ENCODE measurements around the gene FBXW7. TPM values are rescaled to one million over a fixed set of nuclear protein-coding genes. Genes with fewer than 3 reads are reported as not detected.

Gene FBXW7
- total RNA-seq, 1 experiment from 2014 or later = 27.1 TPM

DNA sequence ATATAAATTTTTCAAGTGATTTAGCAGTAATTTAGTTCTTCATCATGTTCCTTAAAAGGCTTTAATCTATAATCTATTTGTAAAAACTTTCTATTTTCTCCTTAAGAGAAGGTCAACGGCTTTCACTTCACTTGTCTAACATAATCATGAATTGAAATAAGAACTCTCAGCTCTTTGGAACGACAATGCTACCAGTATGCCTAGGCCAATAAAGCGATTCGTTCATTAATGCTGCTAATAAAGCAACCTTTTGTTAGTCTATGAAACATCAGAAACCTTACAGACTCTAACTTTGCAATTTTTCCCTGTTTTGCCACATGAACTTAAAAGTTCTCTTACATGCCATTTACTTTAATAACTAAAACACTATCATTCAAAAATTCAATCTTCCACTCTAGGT lies 47.6 kb downstream of the FBXW7 start:
- TF ChIP-seq CTCF (conservative IDR thresholded peaks at IDR 0.05) = no peak
- Histone ChIP-seq H3K79me2 (ENCODE audit: insufficient read depth, low read length) (no peaks in the 10 kb centered on the region; the same call in 1 of the 2 replicates), H3K9me3 (ENCODE audit: control insufficient read depth, low read depth, low read length) (no peaks in the 10 kb centered on the region), H4K91ac (ENCODE audit: insufficient read length, low read depth, low read length) (no peak overlapping the region), H4K8ac (replicated peaks; ENCODE audit: insufficient read length, low read depth, low read length) (no peak overlapping the region), H4K20me1 (ENCODE audit: control insufficient read depth, insufficient read depth, insufficient read length) (no peaks in the 10 kb centered on the region), H3K4me2 (ENCODE audit: insufficient read depth, insufficient read length, low read length) (no peak overlapping the region), H4K5ac (ENCODE audit: insufficient read length, low read depth, low read length) (no peak overlapping the region), H3K79me1 (ENCODE audit: insufficient read depth, low read depth, low read length, poor library complexity, severe bottlenecking) (no peaks in the 10 kb centered on the region), H3K56ac (ENCODE audit: insufficient read length, low read depth, low read length) (no peak overlapping the region), H3K27ac (ENCODE audit: insufficient read length, low read depth, low read length) (no peak overlapping the region), H3K27me3 (ENCODE audit: insufficient read depth, low read length) (no peaks in the 10 kb centered on the region), H2AK5ac (ENCODE audit: insufficient read length, low read length) (no peak overlapping the region), H2BK120ac (ENCODE audit: low read depth, low read length, poor library complexity, severe bottlenecking) (no peak overlapping the region), H2AFZ (ENCODE audit: low read length) (no peak overlapping the region), H3K4ac (ENCODE audit: low read depth, low read length) (no peak overlapping the region), H2BK20ac (ENCODE audit: low read depth, low read length, poor library complexity, severe bottlenecking) (no peak overlapping the region), H3K9ac (ENCODE audit: extremely low read depth, insufficient read length, low read length) (no peak overlapping the region), H3K14ac (ENCODE audit: insufficient read depth, low read length) (no peak overlapping the region), H3K23ac (ENCODE audit: insufficient read length, low read depth, low read length) (no peak overlapping the region), H3K18ac (ENCODE audit: insufficient read length, low read depth, low read length) (no peak overlapping the region), H3K23me2 (ENCODE audit: insufficient read length, low read depth, low read length, poor library complexity, severe bottlenecking) (no peaks in the 10 kb centered on the region), H2BK15ac (ENCODE audit: low read depth, low read length) (no peak overlapping the region), H2BK5ac (ENCODE audit: insufficient read length, low read length) (no peak overlapping the region), H2BK12ac (ENCODE audit: insufficient read length, low read depth, low read length) (no peak overlapping the region), H3T11ph (ENCODE audit: low read length) (no peak overlapping the region), H3K4me1 (ENCODE audit: insufficient read depth, low read length) (no peaks in the 10 kb centered on the region)
- no peaks in the 10 kb centered on the region for H3K27me3 Mint-ChIP-seq (ENCODE audit: low read depth)
- DNase-seq = no peak
- no peak overlapping the region for H3K27ac Mint-ChIP-seq
- H3K4me1 Mint-ChIP-seq = no peaks in the 10 kb centered on the region
- no peaks in the 10 kb centered on the region for H3K9me3 Mint-ChIP-seq
- H3K36me3 Mint-ChIP-seq (ENCODE audit: insufficient read depth in 1 of 3, low read depth in 3 of 3) = no peaks in the 10 kb centered on the region
- no peak overlapping the region for H3K4me3 Mint-ChIP-seq
- no CpG with 5 or more reads among the region's 4 CpGs for WGBS (ENCODE audit: extremely low coverage, insufficient read length, low lambda C conversion rate)
